Body of pancreas (tissue), 4 donors: ENCODE measurements around the gene PAK3. TPM values are rescaled to one million over a fixed set of nuclear protein-coding genes. Genes with fewer than 3 reads are reported as not detected.

Source experiments
- ATAC-seq: fragments of 150-250 bp; one replicate; pipeline ENCODE4 v1.9.1; 2016
- DNase-seq, 4 donors: peaks; one replicate each; pipeline ENCODE4 v3.0.0-alpha.2; 2019
- H3K27ac ChIP-seq, 4 donors: fragments of 200-600 bp; sonication (generic); 1 replicate in 3 of 4; 2 replicates in 1 of 4; pipeline versions ENCODE4 v1.5.1 to v1.6.1; 2016 to 2019; ENCODE audit warnings: mild to moderate bottlenecking in 1 of 4, mixed read lengths in 1 of 4, moderate library complexity in 1 of 4
- H3K27me3 ChIP-seq, 2 donors: fragments of 200-600 bp; sonication (generic); one replicate each; pipeline ENCODE4 v1.6.0; 2016; ENCODE audit warnings: mild to moderate bottlenecking in 1 of 2
- H3K36me3 ChIP-seq, 2 donors: fragments of 200-600 bp; sonication (generic); replicated peaks in 1 of 2; 2 replicates each; pipeline ENCODE4 v1.5.1; 2016; ENCODE audit warnings: low read depth in 2 of 2; ENCODE audit not compliant: insufficient read depth in 1 of 2
- H3K4me1 ChIP-seq: fragments of 200-600 bp; sonication (generic); one replicate; pipeline ENCODE4 v1.6.0; 2016
- H3K4me3 ChIP-seq, 2 donors: fragments of 200-600 bp; sonication (generic); 1 replicate in 1 of 2; 2 replicates in 1 of 2; pipeline ENCODE4 v1.5.1; 2016 to 2019
- H3K9me3 ChIP-seq, 3 donors: fragments of 200-600 bp; sonication (generic); 1 replicate in 2 of 3; 2 replicates in 1 of 3; pipeline ENCODE4 v1.5.1; 2016
- POLR2A ChIP-seq, 3 donors: fragments of 450-650 bp; IDR thresholded peaks; one replicate each; pipeline ENCODE4 v1.6.1; 2016; ENCODE audit warnings: antibody characterized with exemption in 3 of 3, mild to moderate bottlenecking in 2 of 3
- WGBS, 2 donors: methylation state at CpG; one replicate each; pipeline ENCODE4 v1.1.5; 2017; 5-methylcytosine and 5-hydroxymethylcytosine counted together
- intact Hi-C: fragments of 100-400 bp; cut with DNase I; formaldehyde crosslinking; loops from one replicate; pipeline ENCODE4 v1.15.1; 2023
- total RNA-seq, 2 donors: library from RNA; depleted of rRNA; stranded (reverse); fragments of >200 nt; gene quantifications; one replicate each; pipeline ENCODE4 v1.1.0, GENCODE V29; 2016
- TF ChIP-seq, protein P1 (sequence below), 7 experiments: fragments of 450-650 bp in 4 of 7; fragments of 200-600 bp in 3 of 7; sonication (generic) in 3 of 7; IDR thresholded peaks; one replicate each; pipeline ENCODE4 v1.5.1; 2016 to 2019; ENCODE audit warnings: antibody characterized with exemption in 7 of 7

PAK3 gene
- total RNA-seq, 2 donors from 2014 or later, result 33.2 to 43.5 TPM

DNA sequence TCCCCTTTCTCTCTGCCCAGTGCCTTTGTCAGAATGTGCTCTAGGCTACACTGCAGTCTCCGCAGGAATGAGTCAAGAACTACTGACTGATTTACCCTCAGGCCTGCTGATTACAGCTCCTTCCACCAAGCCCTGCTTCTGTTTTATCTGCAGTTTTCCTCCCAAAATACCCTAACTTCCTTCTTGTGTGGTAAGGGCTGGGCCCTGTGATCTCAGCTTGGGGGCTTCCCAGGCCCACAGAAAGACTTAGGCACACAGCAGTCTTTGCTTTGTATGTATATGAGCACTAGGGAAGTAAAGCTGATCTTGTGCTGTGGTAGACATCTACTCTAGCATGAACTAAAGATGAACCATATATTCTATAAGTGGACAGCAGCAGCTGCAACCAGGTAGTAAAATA lies 18.8 kb downstream of the PAK3 start:
- no peaks in the 10 kb centered on the region for H3K36me3 ChIP-seq
- H3K27me3 ChIP-seq, result no peaks in the 10 kb centered on the region
- intact Hi-C loops, result no loop called here
- ATAC-seq, result no peak
- no peak overlapping the region for H3K4me3 ChIP-seq
- H3K4me1 ChIP-seq, result no peaks in the 10 kb centered on the region
- 80 to 90% methylated on average over 1 of the region's 1 CpG for WGBS, 2 donors
- H3K27ac ChIP-seq, result no peak overlapping the region
- DNase-seq, result no peak
- no peak for TF ChIP-seq POLR2A (IDR thresholded peaks at IDR 0.05)
- TF ChIP-seq, protein P1, sequence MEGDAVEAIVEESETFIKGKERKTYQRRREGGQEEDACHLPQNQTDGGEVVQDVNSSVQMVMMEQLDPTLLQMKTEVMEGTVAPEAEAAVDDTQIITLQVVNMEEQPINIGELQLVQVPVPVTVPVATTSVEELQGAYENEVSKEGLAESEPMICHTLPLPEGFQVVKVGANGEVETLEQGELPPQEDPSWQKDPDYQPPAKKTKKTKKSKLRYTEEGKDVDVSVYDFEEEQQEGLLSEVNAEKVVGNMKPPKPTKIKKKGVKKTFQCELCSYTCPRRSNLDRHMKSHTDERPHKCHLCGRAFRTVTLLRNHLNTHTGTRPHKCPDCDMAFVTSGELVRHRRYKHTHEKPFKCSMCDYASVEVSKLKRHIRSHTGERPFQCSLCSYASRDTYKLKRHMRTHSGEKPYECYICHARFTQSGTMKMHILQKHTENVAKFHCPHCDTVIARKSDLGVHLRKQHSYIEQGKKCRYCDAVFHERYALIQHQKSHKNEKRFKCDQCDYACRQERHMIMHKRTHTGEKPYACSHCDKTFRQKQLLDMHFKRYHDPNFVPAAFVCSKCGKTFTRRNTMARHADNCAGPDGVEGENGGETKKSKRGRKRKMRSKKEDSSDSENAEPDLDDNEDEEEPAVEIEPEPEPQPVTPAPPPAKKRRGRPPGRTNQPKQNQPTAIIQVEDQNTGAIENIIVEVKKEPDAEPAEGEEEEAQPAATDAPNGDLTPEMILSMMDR (IDR thresholded peaks at IDR 0.05), result no peak
- no peaks in the 10 kb centered on the region for H3K9me3 ChIP-seq

DNA sequence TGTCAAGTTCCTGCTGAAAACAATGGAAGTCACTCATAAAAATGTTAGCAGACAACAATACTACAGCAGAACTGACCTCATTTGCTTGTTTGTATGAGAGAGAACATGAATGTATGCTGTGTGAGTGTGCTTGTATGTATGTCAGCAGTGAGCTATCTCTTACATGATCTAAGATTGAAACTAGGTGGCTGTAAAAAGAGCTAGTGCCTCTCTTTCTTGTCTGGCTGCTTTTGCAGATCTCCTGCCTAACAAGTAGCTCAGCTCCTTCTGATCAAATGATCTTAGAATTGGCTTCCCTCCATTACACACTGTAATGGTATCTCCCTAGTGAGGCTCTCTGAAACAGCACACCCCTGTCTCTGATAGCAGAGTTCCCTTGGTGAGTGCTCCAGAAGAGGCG lies 20.7 kb downstream of the PAK3 start:
- no peaks in the 10 kb centered on the region for H3K4me1 ChIP-seq
- no peak for TF ChIP-seq POLR2A (IDR thresholded peaks at IDR 0.05)
- TF ChIP-seq, protein P1 (IDR thresholded peaks at IDR 0.05), result no peak
- no peaks in the 10 kb centered on the region for H3K27me3 ChIP-seq
- intact Hi-C loops, result no loop called here
- WGBS, 2 donors, result 100% methylated on average over 1 of the region's 1 CpG
- H3K36me3 ChIP-seq, result no peaks in the 10 kb centered on the region
- no peak overlapping the region for H3K27ac ChIP-seq
- ATAC-seq (no peak), DNase-seq (no peak)
- H3K9me3 ChIP-seq, result no peaks in the 10 kb centered on the region
- H3K4me3 ChIP-seq, result no peak overlapping the region

DNA sequence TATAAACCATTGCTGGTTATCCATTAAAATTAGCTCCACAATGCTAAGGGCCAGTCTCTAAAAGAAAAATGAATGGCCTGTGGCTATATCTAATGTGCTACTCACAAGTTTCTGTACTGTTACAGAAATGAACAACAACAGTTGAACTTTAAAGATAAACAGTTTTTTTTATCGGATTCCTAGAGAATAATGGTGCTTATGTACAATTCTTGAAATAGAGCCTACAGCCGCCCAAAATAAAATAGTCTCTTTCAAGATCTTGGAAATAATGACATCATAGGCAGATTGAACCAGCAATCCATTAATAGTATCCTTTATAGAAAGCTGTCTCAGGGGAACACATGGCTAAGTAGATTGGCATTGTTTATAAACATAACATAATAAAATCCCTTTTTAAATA lies 23.4 kb downstream of the PAK3 start:
- 41 to 45% methylated on average over 2 of the region's 2 CpGs for WGBS, 2 donors
- intact Hi-C loops, result no loop called here
- no peaks in the 10 kb centered on the region for H3K27me3 ChIP-seq
- TF ChIP-seq POLR2A (IDR thresholded peaks at IDR 0.05), result no peak
- TF ChIP-seq, protein P1 (IDR thresholded peaks at IDR 0.05), result no peak
- H3K36me3 ChIP-seq, result no peaks in the 10 kb centered on the region
- DNase-seq, result no peak
- H3K27ac ChIP-seq, result no peak overlapping the region
- H3K9me3 ChIP-seq, result no peaks in the 10 kb centered on the region
- no peaks in the 10 kb centered on the region for H3K4me1 ChIP-seq
- no peak for ATAC-seq
- H3K4me3 ChIP-seq, result no peak overlapping the region

DNA sequence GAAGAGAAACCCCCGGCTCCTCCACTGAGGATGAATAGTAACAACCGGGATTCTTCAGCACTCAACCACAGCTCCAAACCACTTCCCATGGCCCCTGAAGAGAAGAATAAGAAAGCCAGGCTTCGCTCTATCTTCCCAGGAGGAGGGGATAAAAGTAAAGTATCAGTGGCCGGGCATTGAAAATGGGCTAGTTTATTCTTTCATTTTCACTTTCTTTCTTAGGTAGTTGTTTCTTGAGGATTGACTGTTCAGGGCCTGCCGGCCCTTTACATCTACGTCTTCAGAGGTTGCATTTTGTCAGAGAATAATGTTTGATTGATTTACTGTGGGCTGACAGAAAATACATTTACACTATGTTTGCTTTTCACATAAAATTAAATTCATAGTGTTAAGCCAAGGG lies 27.1 kb downstream of the PAK3 start:
- H3K4me1 ChIP-seq, result no peaks in the 10 kb centered on the region
- no peaks in the 10 kb centered on the region for H3K27me3 ChIP-seq
- ATAC-seq, result no peak
- DNase-seq, result no peak
- WGBS, 2 donors, result 86 to 93% methylated on average over 6 of the region's 6 CpGs
- H3K4me3 ChIP-seq, result no peak overlapping the region
- H3K9me3 ChIP-seq, result no peaks in the 10 kb centered on the region
- no peak for TF ChIP-seq POLR2A (IDR thresholded peaks at IDR 0.05)
- TF ChIP-seq, protein P1 (IDR thresholded peaks at IDR 0.05), result no peak
- intact Hi-C loops, result no loop called here
- no peaks in the 10 kb centered on the region for H3K36me3 ChIP-seq
- H3K27ac ChIP-seq, result no peak overlapping the region

DNA sequence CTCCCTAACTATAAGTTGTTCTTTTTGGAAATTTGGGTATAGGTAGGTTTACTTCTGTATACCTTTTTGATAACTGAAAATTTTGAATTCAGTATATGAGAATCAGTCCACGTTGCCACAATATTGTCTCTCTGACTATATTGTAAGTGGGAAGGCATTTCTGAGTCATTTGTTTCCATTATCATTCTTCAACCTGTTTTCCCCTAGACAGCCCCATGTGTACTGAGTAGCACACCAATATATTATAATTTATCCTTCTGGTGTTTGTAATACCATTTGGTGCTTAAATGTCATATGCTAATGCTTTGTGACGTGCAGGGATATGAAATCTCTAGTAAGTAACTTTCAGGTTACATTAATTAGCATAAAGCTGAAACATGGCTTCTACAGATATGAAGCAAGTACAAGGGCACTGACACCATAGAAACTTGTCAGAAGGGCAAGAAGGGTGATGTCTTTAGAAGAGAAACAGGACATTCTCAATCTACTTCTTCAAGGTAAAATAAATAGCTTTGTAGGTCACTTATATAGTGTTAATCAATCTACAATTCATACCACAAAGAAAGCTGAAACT lies 27.7 kb downstream of the PAK3 start:
- ATAC-seq (no peak), DNase-seq (no peak)
- no peaks in the 10 kb centered on the region for H3K36me3 ChIP-seq
- no peaks in the 10 kb centered on the region for H3K27me3 ChIP-seq
- no peak for TF ChIP-seq POLR2A (IDR thresholded peaks at IDR 0.05)
- TF ChIP-seq, protein P1 (IDR thresholded peaks at IDR 0.05), result no peak
- H3K4me1 ChIP-seq, result no peaks in the 10 kb centered on the region
- H3K4me3 ChIP-seq, result no peak overlapping the region
- WGBS, 2 donors, result 78 to 80% methylated on average over 2 of the region's 2 CpGs
- H3K27ac ChIP-seq, result no peak overlapping the region
- no peaks in the 10 kb centered on the region for H3K9me3 ChIP-seq
- intact Hi-C loops, result no loop called here
